ENCODE results near the gene TOP3A. TPM values are rescaled to one million over a fixed set of nuclear protein-coding genes. Genes with fewer than 3 reads are reported as not detected.

TOP3A gene
- total and polyA plus RNA-seq, 2 experiments from 2014 or later: 21.7 to 76.7 TPM

- no peak for ATAC-seq
- no peak overlapping the region for H3K4me3 ChIP-seq
- H3K79me2 ChIP-seq (replicated peaks; ENCODE audit: insufficient read depth): peaks cover 18% of the 10 kb centered on the region
- Mint-ChIP-seq H3K27ac (no peak overlapping the region), H3K9me3 (no peaks in the 10 kb centered on the region; the same call in 2 of the 3 replicates), H3K27me3 (ENCODE audit: insufficient read depth, low read depth, poor library complexity) (peaks cover 13% of the 10 kb centered on the region), H3K36me3 (ENCODE audit: low read depth) (peaks cover 43% of the 10 kb centered on the region), H3K4me3 (no peak overlapping the region; the same call in 2 of the 3 replicates), H3K4me1 (peaks cover 5% of the 10 kb centered on the region; the same call in 2 of the 3 replicates)
- no peak overlapping the region for H2AFZ ChIP-seq
- H4K20me1 ChIP-seq (replicated peaks; ENCODE audit: insufficient read depth): peaks cover 6% of the 10 kb centered on the region
- peaks cover 6% of the 10 kb centered on the region; the same call in 1 of the 2 replicates for H3F3A ChIP-seq (replicated peaks; ENCODE audit: low read depth)
- H3K9me2 ChIP-seq (ENCODE audit: insufficient read depth): no peaks in the 10 kb centered on the region
- H3K27ac ChIP-seq (ENCODE audit: low read depth): no peak overlapping the region
- DNase-seq (ENCODE audit: low spot score): no peak
- TF ChIP-seq CREB1 (CRISPR knock-in tag; IDR thresholded peaks at IDR 0.05; ENCODE audit: low read depth): no peak
- TF ChIP-seq ZNF331 (CRISPR knock-in tag; IDR thresholded peaks at IDR 0.05; ENCODE audit: low read depth): no peak
- TF ChIP-seq NANOG (IDR thresholded peaks at IDR 0.05; ENCODE audit: borderline replicate concordance): no peak
- no peak for TF ChIP-seq EZH2phosphoT487 (IDR thresholded peaks at IDR 0.05; ENCODE audit: unreplicated experiment)
- TF ChIP-seq ETS1 (IDR thresholded peaks at IDR 0.05): no peak
- TF ChIP-seq, protein P1, sequence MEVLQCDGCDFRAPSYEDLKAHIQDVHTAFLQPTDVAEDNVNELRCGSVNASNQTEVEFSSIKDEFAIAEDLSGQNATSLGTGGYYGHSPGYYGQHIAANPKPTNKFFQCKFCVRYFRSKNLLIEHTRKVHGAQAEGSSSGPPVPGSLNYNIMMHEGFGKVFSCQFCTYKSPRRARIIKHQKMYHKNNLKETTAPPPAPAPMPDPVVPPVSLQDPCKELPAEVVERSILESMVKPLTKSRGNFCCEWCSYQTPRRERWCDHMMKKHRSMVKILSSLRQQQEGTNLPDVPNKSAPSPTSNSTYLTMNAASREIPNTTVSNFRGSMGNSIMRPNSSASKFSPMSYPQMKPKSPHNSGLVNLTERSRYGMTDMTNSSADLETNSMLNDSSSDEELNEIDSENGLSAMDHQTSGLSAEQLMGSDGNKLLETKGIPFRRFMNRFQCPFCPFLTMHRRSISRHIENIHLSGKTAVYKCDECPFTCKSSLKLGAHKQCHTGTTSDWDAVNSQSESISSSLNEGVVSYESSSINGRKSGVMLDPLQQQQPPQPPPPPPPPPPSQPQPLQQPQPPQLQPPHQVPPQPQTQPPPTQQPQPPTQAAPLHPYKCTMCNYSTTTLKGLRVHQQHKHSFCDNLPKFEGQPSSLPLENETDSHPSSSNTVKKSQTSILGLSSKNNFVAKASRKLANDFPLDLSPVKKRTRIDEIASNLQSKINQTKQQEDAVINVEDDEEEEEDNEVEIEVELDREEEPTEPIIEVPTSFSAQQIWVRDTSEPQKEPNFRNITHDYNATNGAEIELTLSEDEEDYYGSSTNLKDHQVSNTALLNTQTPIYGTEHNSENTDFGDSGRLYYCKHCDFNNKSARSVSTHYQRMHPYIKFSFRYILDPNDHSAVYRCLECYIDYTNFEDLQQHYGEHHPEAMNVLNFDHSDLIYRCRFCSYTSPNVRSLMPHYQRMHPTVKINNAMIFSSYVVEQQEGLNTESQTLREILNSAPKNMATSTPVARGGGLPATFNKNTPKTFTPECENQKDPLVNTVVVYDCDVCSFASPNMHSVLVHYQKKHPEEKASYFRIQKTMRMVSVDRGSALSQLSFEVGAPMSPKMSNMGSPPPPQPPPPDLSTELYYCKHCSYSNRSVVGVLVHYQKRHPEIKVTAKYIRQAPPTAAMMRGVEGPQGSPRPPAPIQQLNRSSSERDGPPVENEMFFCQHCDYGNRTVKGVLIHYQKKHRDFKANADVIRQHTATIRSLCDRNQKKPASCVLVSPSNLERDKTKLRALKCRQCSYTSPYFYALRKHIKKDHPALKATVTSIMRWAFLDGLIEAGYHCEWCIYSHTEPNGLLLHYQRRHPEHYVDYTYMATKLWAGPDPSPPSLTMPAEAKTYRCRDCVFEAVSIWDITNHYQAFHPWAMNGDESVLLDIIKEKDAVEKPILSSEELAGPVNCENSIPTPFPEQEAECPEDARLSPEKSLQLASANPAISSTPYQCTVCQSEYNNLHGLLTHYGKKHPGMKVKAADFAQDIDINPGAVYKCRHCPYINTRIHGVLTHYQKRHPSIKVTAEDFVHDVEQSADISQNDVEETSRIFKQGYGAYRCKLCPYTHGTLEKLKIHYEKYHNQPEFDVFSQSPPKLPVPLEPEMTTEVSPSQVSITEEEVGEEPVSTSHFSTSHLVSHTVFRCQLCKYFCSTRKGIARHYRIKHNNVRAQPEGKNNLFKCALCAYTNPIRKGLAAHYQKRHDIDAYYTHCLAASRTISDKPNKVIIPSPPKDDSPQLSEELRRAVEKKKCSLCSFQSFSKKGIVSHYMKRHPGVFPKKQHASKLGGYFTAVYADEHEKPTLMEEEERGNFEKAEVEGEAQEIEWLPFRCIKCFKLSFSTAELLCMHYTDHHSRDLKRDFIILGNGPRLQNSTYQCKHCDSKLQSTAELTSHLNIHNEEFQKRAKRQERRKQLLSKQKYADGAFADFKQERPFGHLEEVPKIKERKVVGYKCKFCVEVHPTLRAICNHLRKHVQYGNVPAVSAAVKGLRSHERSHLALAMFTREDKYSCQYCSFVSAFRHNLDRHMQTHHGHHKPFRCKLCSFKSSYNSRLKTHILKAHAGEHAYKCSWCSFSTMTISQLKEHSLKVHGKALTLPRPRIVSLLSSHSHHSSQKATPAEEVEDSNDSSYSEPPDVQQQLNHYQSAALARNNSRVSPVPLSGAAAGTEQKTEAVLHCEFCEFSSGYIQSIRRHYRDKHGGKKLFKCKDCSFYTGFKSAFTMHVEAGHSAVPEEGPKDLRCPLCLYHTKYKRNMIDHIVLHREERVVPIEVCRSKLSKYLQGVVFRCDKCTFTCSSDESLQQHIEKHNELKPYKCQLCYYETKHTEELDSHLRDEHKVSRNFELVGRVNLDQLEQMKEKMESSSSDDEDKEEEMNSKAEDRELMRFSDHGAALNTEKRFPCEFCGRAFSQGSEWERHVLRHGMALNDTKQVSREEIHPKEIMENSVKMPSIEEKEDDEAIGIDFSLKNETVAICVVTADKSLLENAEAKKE (CRISPR knock-in tag; IDR thresholded peaks at IDR 0.05): no peak
- no peak for TF ChIP-seq STAT1 (IDR thresholded peaks at IDR 0.05; ENCODE audit: unreplicated experiment)
- no peak for TF ChIP-seq ZNF114 (CRISPR knock-in tag; IDR thresholded peaks at IDR 0.05)
- TF ChIP-seq, protein P2, sequence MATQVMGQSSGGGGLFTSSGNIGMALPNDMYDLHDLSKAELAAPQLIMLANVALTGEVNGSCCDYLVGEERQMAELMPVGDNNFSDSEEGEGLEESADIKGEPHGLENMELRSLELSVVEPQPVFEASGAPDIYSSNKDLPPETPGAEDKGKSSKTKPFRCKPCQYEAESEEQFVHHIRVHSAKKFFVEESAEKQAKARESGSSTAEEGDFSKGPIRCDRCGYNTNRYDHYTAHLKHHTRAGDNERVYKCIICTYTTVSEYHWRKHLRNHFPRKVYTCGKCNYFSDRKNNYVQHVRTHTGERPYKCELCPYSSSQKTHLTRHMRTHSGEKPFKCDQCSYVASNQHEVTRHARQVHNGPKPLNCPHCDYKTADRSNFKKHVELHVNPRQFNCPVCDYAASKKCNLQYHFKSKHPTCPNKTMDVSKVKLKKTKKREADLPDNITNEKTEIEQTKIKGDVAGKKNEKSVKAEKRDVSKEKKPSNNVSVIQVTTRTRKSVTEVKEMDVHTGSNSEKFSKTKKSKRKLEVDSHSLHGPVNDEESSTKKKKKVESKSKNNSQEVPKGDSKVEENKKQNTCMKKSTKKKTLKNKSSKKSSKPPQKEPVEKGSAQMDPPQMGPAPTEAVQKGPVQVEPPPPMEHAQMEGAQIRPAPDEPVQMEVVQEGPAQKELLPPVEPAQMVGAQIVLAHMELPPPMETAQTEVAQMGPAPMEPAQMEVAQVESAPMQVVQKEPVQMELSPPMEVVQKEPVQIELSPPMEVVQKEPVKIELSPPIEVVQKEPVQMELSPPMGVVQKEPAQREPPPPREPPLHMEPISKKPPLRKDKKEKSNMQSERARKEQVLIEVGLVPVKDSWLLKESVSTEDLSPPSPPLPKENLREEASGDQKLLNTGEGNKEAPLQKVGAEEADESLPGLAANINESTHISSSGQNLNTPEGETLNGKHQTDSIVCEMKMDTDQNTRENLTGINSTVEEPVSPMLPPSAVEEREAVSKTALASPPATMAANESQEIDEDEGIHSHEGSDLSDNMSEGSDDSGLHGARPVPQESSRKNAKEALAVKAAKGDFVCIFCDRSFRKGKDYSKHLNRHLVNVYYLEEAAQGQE (IDR thresholded peaks at IDR 0.05; ENCODE audit: unreplicated experiment): no peak
- no peak for TF ChIP-seq JUNB (IDR thresholded peaks at IDR 0.05; ENCODE audit: unreplicated experiment)
- TF ChIP-seq CTCF (conservative IDR thresholded peaks at IDR 0.05; ENCODE audit: low read depth in 2 of 2): no peak
- TF ChIP-seq POLR2AphosphoS5 (IDR thresholded peaks at IDR 0.05; ENCODE audit: low read depth): no peak
- TF ChIP-seq EZH2 (IDR thresholded peaks at IDR 0.05; ENCODE audit: low read depth, unreplicated experiment): no peak
- H3K36me3 ChIP-seq (ENCODE audit: insufficient read depth): no peaks in the 10 kb centered on the region; the same call in 1 of the 2 replicates
- H3K4me1 ChIP-seq (ENCODE audit: insufficient read depth): no peaks in the 10 kb centered on the region
- H3K27me3 ChIP-seq (ENCODE audit: insufficient read depth): no peaks in the 10 kb centered on the region
- H3K4me2 ChIP-seq: no peak overlapping the region
Measured at GRCh38 chr17:18323507-18324139, 8.8 kb upstream of the TOP3A start.

Data from GM23338 (cell line).